HS-27A (cell line): ENCODE measurements around the gene ESCO1.

ENCODE experiments used
- DNase-seq: peaks from one replicate; pipeline ENCODE4 v3.0.0-alpha.2; 2012; ENCODE audit warnings: low read depth, missing footprints

Gene ESCO1

GRCh38 chr18:21584391-21584790 is 16.1 kb downstream of the ESCO1 start:
- DNase-seq: no peak

- DNase-seq: no peak
Measured at GRCh38 chr18:21575656-21576055, 24.8 kb downstream of the ESCO1 start.

- DNase-seq: no peak
Measured at GRCh38 chr18:21571772-21572171, 28.7 kb downstream of the ESCO1 start.

- DNase-seq: no peak
Measured at GRCh38 chr18:21559195-21559594, 41.3 kb downstream of the ESCO1 start.

- DNase-seq: no peak
Measured at GRCh38 chr18:21557607-21558253, 42.8 kb downstream of the ESCO1 start.

GRCh38 chr18:21550510-21550970 is 50.0 kb downstream of the ESCO1 start:
- DNase-seq: no peak

- no peak for DNase-seq
Measured at GRCh38 chr18:21548647-21549046, 51.9 kb downstream of the ESCO1 start.

- no peak for DNase-seq
Measured at GRCh38 chr18:21546423-21546822, 54.1 kb downstream of the ESCO1 start.

GRCh38 chr18:21538230-21538629 is 62.3 kb downstream of the ESCO1 start:
- DNase-seq: no peak

GRCh38 chr18:21534327-21534726 is 66.2 kb downstream of the ESCO1 start:
- no peak for DNase-seq

GRCh38 chr18:21526463-21526862 is 74.0 kb downstream of the ESCO1 start:
- no peak for DNase-seq

GRCh38 chr18:21525916-21526315 is 74.6 kb downstream of the ESCO1 start:
- DNase-seq: no peak

GRCh38 chr18:21522530-21522929 is 78.0 kb downstream of the ESCO1 start:
- DNase-seq: no peak

GRCh38 chr18:21513741-21514140 is 86.8 kb downstream of the ESCO1 start:
- no peak for DNase-seq

- no peak for DNase-seq
Measured at GRCh38 chr18:21513292-21513691, 87.2 kb downstream of the ESCO1 start.

- DNase-seq: no peak
Measured at GRCh38 chr18:21509062-21509461, 91.4 kb downstream of the ESCO1 start.

GRCh38 chr18:21507913-21508701 is 92.4 kb downstream of the ESCO1 start:
- DNase-seq: no peak

GRCh38 chr18:21502661-21503060 is 97.8 kb downstream of the ESCO1 start:
- no peak for DNase-seq

- DNase-seq: no peak
Measured at GRCh38 chr18:21499997-21500396, 100.5 kb downstream of the ESCO1 start.

GRCh38 chr18:21496277-21496835 is 104.1 kb downstream of the ESCO1 start:
- DNase-seq: no peak

- no peak for DNase-seq
Measured at GRCh38 chr18:21490748-21491147, 109.8 kb downstream of the ESCO1 start.

- no peak for DNase-seq
Measured at GRCh38 chr18:21489919-21490495, 110.5 kb downstream of the ESCO1 start.
